Endothelial cell of umbilical vein (primary cell): ENCODE data around the gene GLRB. TPM values are rescaled to one million over a fixed set of nuclear protein-coding genes. Genes with fewer than 3 reads are reported as not detected.

ENCODE experiments used
- BruUV-seq: library from RNA; stranded (reverse); fragments of 400-500 nt; replicated peaks from 2 replicates; lab custom pipeline; 2021; lab: Mats Ljungman, UMichigan
- CTCF ChIA-PET: fragments of 300-600, 350-600 bp; sonication (Branson Sonifier 250); formaldehyde crosslinking; loops from one replicate; lab custom pipeline; 2021; ENCODE audit warnings: antibody characterized with exemption, inconsistent platforms; lab: Charles Lee
- POLR2A ChIA-PET: fragments of 300-600, 350-600 bp; sonication (Branson Sonifier 250); formaldehyde crosslinking; loops from one replicate; lab custom pipeline; 2021; ENCODE audit warnings: antibody characterized with exemption, inconsistent platforms; lab: Charles Lee
- DNase-seq: peaks from one replicate; pipeline ENCODE4 v3.0.0-alpha.2; 2011; ENCODE audit warnings: low read depth, low spot score
- FAIRE-seq: peaks from 2 replicates; lab custom pipeline; 2011; peaks lifted over from hg19 to GRCh38; lab: Jason Lieb, UNC
- H2AFZ ChIP-seq: 2 replicates; pipeline ENCODE4 v1.6.0; 2012; ENCODE audit warnings: low read depth, low read length, control low read depth, inconsistent platforms
- H3K27ac ChIP-seq: 2 replicates; pipeline ENCODE4 v1.5.1; 2011; ENCODE audit warnings: low read depth, mild to moderate bottlenecking, control low read depth, low read length, moderate library complexity; ENCODE audit not compliant: insufficient read depth
- H3K27me3 ChIP-seq, 2 experiments: 2 replicates each; pipeline versions ENCODE4 v1.6.0 to v1.6.1; 2011; ENCODE audit warnings: low read length in 2 of 2, mixed read lengths in 1 of 2; ENCODE audit not compliant: control insufficient read depth in 2 of 2, insufficient read depth in 2 of 2
- H3K36me3 ChIP-seq, 2 experiments: 2 replicates in 1 of 2; 3 replicates in 1 of 2; pipeline ENCODE4 v1.5.1; 2011; ENCODE audit warnings: low read length in 2 of 2, mild to moderate bottlenecking in 1 of 2, moderate library complexity in 1 of 2; ENCODE audit not compliant: control insufficient read depth in 2 of 2, insufficient read depth in 2 of 2; ENCODE audit errors: extremely low read depth in 1 of 2
- H3K4me1 ChIP-seq: 3 replicates; pipeline ENCODE4 v1.5.1; 2011; ENCODE audit warnings: mild to moderate bottlenecking, low read length; ENCODE audit not compliant: control insufficient read depth, insufficient read depth; ENCODE audit errors: extremely low read depth
- H3K4me2 ChIP-seq: 2 replicates; pipeline ENCODE4 v1.6.1; 2011; ENCODE audit warnings: low read length, control low read depth, mixed read lengths; ENCODE audit not compliant: insufficient read depth
- H3K4me3 ChIP-seq, 3 experiments: fragments of 200-600 bp in 1 of 3; sonication (generic), shearing (Covaris generic) in 1 of 3; replicated peaks in 1 of 3; 2 replicates each; pipeline ENCODE4 v1.5.1; 2011 to 2016; ENCODE audit warnings: control low read depth in 3 of 3, low read length in 3 of 3, mild to moderate bottlenecking in 2 of 3, inconsistent platforms in 1 of 3, low read depth in 1 of 3, moderate library complexity in 1 of 3; ENCODE audit not compliant: insufficient read depth in 1 of 3
- H3K79me2 ChIP-seq: 2 replicates; pipeline ENCODE4 v1.6.0; 2012; ENCODE audit warnings: low read length, inconsistent platforms; ENCODE audit not compliant: control insufficient read depth, insufficient read depth
- H3K9ac ChIP-seq: replicated peaks from 2 replicates; pipeline ENCODE3; 2011; ENCODE audit warnings: low read length, control low read depth; ENCODE audit not compliant: insufficient read depth; ENCODE audit errors: extremely low read depth
- H3K9me1 ChIP-seq: replicated peaks from 3 replicates; pipeline ENCODE4 v1.6.0; 2011; ENCODE audit warnings: mild to moderate bottlenecking, low read length; ENCODE audit not compliant: control insufficient read depth, insufficient read depth; ENCODE audit errors: extremely low read depth
- H3K9me3 ChIP-seq: replicated peaks from 2 replicates; pipeline ENCODE4 v1.5.1; 2012; ENCODE audit warnings: low read length, inconsistent platforms; ENCODE audit not compliant: control insufficient read depth, insufficient read depth
- H4K20me1 ChIP-seq: replicated peaks from 2 replicates; pipeline ENCODE3; 2011; ENCODE audit warnings: mild to moderate bottlenecking, low read length; ENCODE audit not compliant: control insufficient read depth, insufficient read depth; ENCODE audit errors: extremely low read depth
- FOS ChIP-seq: IDR thresholded peaks from 2 replicates; pipeline ENCODE4 v1.6.1; 2011; ENCODE audit warnings: mild to moderate bottlenecking, low read length, moderate library complexity, borderline replicate concordance; ENCODE audit not compliant: insufficient read depth
- JUN ChIP-seq: IDR thresholded peaks from 2 replicates; pipeline ENCODE4 v1.6.1; 2011; ENCODE audit warnings: borderline replicate concordance, low read depth; ENCODE audit not compliant: insufficient read length, insufficient read depth
- MYC ChIP-seq: IDR thresholded peaks from one replicate; pipeline ENCODE4 v1.6.1; 2011; ENCODE audit warnings: mild to moderate bottlenecking, low read depth, low read length
- POLR2AphosphoS5 ChIP-seq: IDR thresholded peaks from 2 replicates; pipeline ENCODE4 v1.6.1; 2012; ENCODE audit warnings: low read depth, mild to moderate bottlenecking, control low read depth, low read length, moderate library complexity; ENCODE audit not compliant: insufficient read depth
- dilution Hi-C: fragments of 300-500 bp; cut with MboI; formaldehyde crosslinking; loops from one replicate; pipeline ENCODE4 v1.15.0; 2019; ENCODE audit warnings: low sequenced_read_pairs; ENCODE audit not compliant: extremely low pct_ligation_motif_present
- intact Hi-C: fragments of 100-400 bp; cut with micrococcal nuclease; formaldehyde crosslinking; loops from one replicate; pipeline ENCODE4 v1.10.0; 2022
- polyA plus RNA-seq, 4 experiments: library from polyadenylated mRNA; depleted of rRNA in 3 of 4; stranded (reverse) in 3 of 4; unstranded in 1 of 4; fragments of >200 nt; gene quantifications; 2 replicates each; pipeline versions ENCODE4 v1.2.1 to v1.2.3, GENCODE V29; 2011 to 2012; ENCODE audit warnings: missing spikeins in 1 of 4
- total RNA-seq: library from RNA; stranded (reverse); gene quantifications from 2 replicates; pipeline ENCODE4 v1.2.3, GENCODE V29; 2021
- TF ChIP-seq, protein P1 (sequence below): IDR thresholded peaks from 2 replicates; pipeline ENCODE4 v1.6.1; 2011; ENCODE audit not compliant: insufficient read depth, insufficient read length
- TF ChIP-seq, protein P2 (sequence below), 2 donors: IDR thresholded peaks; 1 replicate in 1 of 2; 2 replicates in 1 of 2; pipeline ENCODE4 v1.5.1; 2011; ENCODE audit warnings: low read length in 2 of 2, mild to moderate bottlenecking in 2 of 2, moderate library complexity in 2 of 2, control low read depth in 1 of 2, inconsistent platforms in 1 of 2, low read depth in 1 of 2; ENCODE audit not compliant: insufficient read depth in 1 of 2; ENCODE audit errors: extremely low read depth in 1 of 2

Gene GLRB
- total and polyA plus RNA-seq, 2 donors (not counting 3 experiments of a cell fraction or from before 2014, with no cell fraction given), result 3.8 to 5.7 TPM

DNA sequence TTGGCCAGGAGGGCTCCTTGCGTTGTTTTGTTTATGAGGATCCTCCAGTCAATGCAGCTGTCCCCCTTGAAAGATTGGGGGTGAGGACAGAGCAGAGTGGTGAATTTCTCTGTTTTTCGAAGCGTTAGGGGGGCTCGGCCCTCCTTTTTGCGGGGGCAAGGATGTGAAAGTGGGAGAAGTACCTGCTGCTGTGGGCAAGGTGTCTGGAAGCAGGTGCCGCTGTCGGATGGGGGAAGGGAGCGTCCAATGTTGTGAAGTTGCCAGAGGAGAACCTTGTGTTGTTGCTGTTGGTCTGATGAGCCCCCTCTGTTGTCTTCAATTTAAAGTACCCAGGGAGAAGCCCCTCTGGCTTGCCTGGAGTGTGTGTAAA lies 613 bp downstream of the GLRB start:
- FAIRE-seq (no peak), DNase-seq (peak; percentile 9)
- TF ChIP-seq MYC (no peak), JUN (no peak), FOS (no peak)
- TF ChIP-seq, protein P1, sequence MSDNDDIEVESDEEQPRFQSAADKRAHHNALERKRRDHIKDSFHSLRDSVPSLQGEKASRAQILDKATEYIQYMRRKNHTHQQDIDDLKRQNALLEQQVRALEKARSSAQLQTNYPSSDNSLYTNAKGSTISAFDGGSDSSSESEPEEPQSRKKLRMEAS, result no peak
- Histone ChIP-seq H3K9me1 (no peaks in the 10 kb centered on the region), H3K9me3 (no peaks in the 10 kb centered on the region), H3K4me3 (peak overlapping the region; percentile 66 to 76 (median 76)), H3K4me1 (peaks cover 5% of the 10 kb centered on the region), H3K4me2 (peak overlapping the region; percentile 87), H3K9ac (peak overlapping the region; percentile 69), H3K27me3 (no peaks in the 10 kb centered on the region), H3K36me3 (no peaks in the 10 kb centered on the region), H2AFZ (peak overlapping the region; percentile 98), H3K79me2 (no peaks in the 10 kb centered on the region), H4K20me1 (no peaks in the 10 kb centered on the region), H3K27ac (no peak overlapping the region)
- ChIA-PET CTCF (interaction anchor here (0.9 to 2.7 kb wide), 4 partner anchors 12 to 601 kb away, joined by 3 to 9 read pairs (median 5); no protein-coding TSS in a partner anchor), POLR2A (no interaction called here)
- dilution Hi-C loops, result no loop called here
- intact Hi-C loops, result loop anchor here (1.0 kb wide), 2 partner anchors 23 to 52 kb away; no protein-coding TSS in a partner anchor
- BruUV-seq, result no TSS peak

DNA sequence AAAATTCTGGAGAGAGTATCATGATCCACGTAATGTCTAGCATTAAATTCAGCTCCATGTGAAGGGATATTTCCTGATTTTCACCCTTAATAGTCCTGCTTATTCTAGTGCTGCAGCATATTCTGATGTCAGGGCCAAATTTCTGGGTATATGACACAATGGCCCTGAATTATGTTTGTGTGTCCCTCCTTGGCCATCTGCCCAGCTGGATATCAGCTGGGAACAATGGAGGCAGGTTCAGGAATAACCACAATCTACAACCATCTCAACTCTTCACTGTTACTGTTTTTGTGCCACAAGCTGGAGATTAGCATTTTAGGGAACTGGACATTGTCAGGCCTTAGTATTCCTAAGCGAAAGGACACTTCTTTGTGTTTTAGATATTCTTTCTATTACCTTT lies 3.5 kb downstream of the GLRB start:
- Histone ChIP-seq H3K4me3 (no peak overlapping the region), H3K4me1 (no peaks in the 10 kb centered on the region), H3K27me3 (no peaks in the 10 kb centered on the region), H3K9ac (no peak overlapping the region), H4K20me1 (no peaks in the 10 kb centered on the region), H3K36me3 (no peaks in the 10 kb centered on the region), H3K27ac (no peak overlapping the region), H2AFZ (no peak overlapping the region), H3K4me2 (no peak overlapping the region), H3K9me3 (no peaks in the 10 kb centered on the region), H3K9me1 (no peaks in the 10 kb centered on the region), H3K79me2 (no peaks in the 10 kb centered on the region)
- intact Hi-C loops (no loop called here), dilution Hi-C loops (no loop called here)
- POLR2A ChIA-PET, result no interaction called here
- FAIRE-seq (no peak), DNase-seq (peak; percentile 33)
- CTCF ChIA-PET, result no interaction called here
- no TSS peak for BruUV-seq
- TF ChIP-seq, protein P2, sequence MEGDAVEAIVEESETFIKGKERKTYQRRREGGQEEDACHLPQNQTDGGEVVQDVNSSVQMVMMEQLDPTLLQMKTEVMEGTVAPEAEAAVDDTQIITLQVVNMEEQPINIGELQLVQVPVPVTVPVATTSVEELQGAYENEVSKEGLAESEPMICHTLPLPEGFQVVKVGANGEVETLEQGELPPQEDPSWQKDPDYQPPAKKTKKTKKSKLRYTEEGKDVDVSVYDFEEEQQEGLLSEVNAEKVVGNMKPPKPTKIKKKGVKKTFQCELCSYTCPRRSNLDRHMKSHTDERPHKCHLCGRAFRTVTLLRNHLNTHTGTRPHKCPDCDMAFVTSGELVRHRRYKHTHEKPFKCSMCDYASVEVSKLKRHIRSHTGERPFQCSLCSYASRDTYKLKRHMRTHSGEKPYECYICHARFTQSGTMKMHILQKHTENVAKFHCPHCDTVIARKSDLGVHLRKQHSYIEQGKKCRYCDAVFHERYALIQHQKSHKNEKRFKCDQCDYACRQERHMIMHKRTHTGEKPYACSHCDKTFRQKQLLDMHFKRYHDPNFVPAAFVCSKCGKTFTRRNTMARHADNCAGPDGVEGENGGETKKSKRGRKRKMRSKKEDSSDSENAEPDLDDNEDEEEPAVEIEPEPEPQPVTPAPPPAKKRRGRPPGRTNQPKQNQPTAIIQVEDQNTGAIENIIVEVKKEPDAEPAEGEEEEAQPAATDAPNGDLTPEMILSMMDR (IDR thresholded peaks at IDR 0.05; ENCODE audit: extremely low read depth in 1 of 2, insufficient read depth in 1 of 2, low read depth in 1 of 2, low read length in 2 of 2), result no peak
- no peak for TF ChIP-seq POLR2AphosphoS5
- TF ChIP-seq FOS, result no peak
- TF ChIP-seq, protein P1, result no peak
